ENCODE data around the gene BRD4. TPM values are rescaled to one million over a fixed set of nuclear protein-coding genes. Genes with fewer than 3 reads are reported as not detected.

The BRD4 gene
- total RNA-seq, 6 donors from 2014 or later = 41.9 to 117 (median 79.3) TPM

DNA sequence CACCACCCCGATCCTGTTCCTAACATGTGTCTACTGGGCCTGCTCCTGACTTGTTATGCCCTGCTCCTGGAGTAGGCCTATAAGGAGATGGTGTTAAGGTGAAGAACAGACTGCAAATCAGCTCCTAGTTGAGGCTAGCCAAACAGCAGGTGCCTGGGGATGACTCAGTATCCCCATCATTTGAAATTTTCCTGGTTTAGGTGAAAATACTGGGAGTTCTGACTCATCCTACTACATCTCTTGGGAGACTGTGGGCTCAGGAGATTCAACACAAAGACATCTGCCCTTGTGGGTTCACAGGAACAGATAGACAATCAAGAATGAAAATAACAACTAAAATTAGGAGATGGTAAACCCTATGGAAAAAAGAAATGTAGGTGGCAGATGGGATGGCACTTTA lies 41.2 kb downstream of the BRD4 start:
- H3K9me3 ChIP-seq = no peaks in the 10 kb centered on the region
- TF ChIP-seq POLR2AphosphoS5 (IDR thresholded peaks at IDR 0.05) (no peak), POLR2A (IDR thresholded peaks at IDR 0.05) (no peak), EP300 (IDR thresholded peaks at IDR 0.05) (no peak), CTCF (IDR thresholded peaks at IDR 0.05) (no peak)
- no peak overlapping the region for H3K27ac ChIP-seq
- H3K4me1 ChIP-seq = peaks cover 95 to 100% (median 98%) of the 10 kb centered on the region in 4 donors
- no peak for ATAC-seq (ENCODE audit: low FRiP score in 2 of 2)
- 71 to 85% methylated on average over 1 of the region's 1 CpG for WGBS, 2 donors
- no peak for DNase-seq
- peaks cover 0 to under 1% (median 0%) of the 10 kb centered on the region in 4 donors for H3K36me3 ChIP-seq
- H3K27me3 ChIP-seq = no peaks in the 10 kb centered on the region
- H3K4me3 ChIP-seq = no peak overlapping the region

DNA sequence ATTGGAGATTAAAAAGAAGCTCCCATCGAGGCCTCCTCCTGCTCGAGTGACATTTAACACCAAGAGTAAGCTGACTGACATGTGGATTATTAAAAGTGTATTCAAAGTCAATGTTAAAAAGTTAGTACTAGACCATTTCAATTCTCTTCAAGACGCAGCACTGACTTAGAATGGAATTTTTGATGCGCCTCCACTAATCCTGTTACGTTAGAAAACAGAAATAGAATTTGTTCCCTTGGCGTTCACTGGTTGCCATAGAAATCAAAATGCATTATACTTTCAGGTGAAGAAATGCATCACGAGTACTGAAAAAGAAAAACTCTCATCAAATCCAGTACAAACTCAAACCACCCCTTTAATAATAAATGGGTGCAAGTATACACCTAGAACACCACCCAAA lies 42.2 kb downstream of the BRD4 start:
- Histone ChIP-seq H3K36me3 (no peaks in the 10 kb centered on the region), H3K4me1 (peaks cover 97 to 100% (median 98%) of the 10 kb centered on the region in 4 donors), H3K27ac (peak overlapping the region in 1 of 4 donors; percentile 49), H3K27me3 (no peaks in the 10 kb centered on the region), H3K9me3 (no peaks in the 10 kb centered on the region), H3K4me3 (no peak overlapping the region)
- 62 to 76% methylated on average over 7 of the region's 7 CpGs for WGBS, 2 donors
- TF ChIP-seq POLR2A (IDR thresholded peaks at IDR 0.05) (no peak), CTCF (IDR thresholded peaks at IDR 0.05) (no peak), POLR2AphosphoS5 (IDR thresholded peaks at IDR 0.05) (no peak), EP300 (IDR thresholded peaks at IDR 0.05) (no peak)
- no peak for ATAC-seq (ENCODE audit: low FRiP score in 2 of 2)
- DNase-seq = no peak

- H3K4me3 ChIP-seq = no peak overlapping the region
- TF ChIP-seq EP300 (IDR thresholded peaks at IDR 0.05) = no peak
- H3K36me3 ChIP-seq = no peaks in the 10 kb centered on the region
- ATAC-seq (ENCODE audit: low FRiP score in 2 of 2) (no peak), DNase-seq (peak in 1 of 2 donors; percentile 45)
- H3K4me1 ChIP-seq = peaks cover 97 to 100% (median 98%) of the 10 kb centered on the region in 4 donors
- H3K27ac ChIP-seq = peak overlapping the region in 1 of 4 donors; percentile 49
- 30 to 43% methylated on average over 3 of the region's 3 CpGs for WGBS, 2 donors
- no peaks in the 10 kb centered on the region for H3K27me3 ChIP-seq
- H3K9me3 ChIP-seq = no peaks in the 10 kb centered on the region
Observed at GRCh38 chr19:15289673-15290072, 42.7 kb downstream of the BRD4 start.

DNA sequence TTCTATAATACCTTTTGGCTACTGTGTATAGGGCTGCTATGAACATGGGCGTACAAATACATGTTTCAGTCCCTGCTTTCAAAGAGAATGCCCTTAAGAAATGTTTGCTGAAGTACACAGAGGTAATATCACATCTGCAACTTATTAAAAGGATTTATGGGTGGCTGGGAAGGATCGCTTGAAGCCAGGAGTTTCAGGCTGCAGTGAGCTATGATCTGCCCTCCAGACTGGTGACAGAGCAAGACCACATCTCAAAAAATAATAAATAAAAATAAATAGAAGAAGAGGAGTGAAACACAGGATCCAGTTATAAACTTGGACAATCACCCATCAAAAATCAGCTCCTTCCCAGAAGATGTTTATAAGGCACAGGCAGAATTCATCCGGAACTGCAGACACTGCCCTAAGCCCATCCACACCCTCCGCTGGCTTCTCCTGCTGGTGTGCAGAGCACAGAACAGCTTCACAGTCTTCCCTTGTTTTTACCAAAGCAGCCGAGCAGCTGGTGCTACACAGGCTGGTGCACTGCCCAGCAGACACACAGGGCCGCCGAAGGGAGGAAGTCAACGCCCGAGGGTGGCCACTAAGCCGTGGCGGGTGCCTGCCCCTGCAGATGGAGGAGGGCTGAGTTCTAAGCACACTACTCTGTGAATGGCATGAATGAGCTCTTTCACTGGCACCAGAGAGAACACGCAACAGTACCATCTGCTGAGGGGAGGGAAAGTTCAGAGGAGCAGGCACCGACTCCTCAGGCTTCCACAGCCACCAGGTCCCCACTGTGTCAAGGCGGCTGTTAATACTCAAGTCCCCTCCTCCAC lies 44.0 kb downstream of the BRD4 start:
- TF ChIP-seq CTCF (IDR thresholded peaks at IDR 0.05) (no peak), POLR2AphosphoS5 (IDR thresholded peaks at IDR 0.05) (no peak), EP300 (IDR thresholded peaks at IDR 0.05) (no peak)
- peaks cover 97 to 100% (median 98%) of the 10 kb centered on the region in 4 donors for H3K4me1 ChIP-seq
- H3K4me3 ChIP-seq = no peak overlapping the region
- no peaks in the 10 kb centered on the region for H3K36me3 ChIP-seq
- WGBS, 2 donors = 29 to 57% methylated on average over 7 to 14 of the region's 14 CpGs
- ATAC-seq (ENCODE audit: low FRiP score in 2 of 2) (peak; percentile 50 to 58), DNase-seq (peak in 1 of 2 donors; percentile 75)
- H3K9me3 ChIP-seq = no peaks in the 10 kb centered on the region
- H3K27ac ChIP-seq = peak overlapping the region in 3 of 4 donors; percentile 19 to 59 (median 44)
- H3K27me3 ChIP-seq = no peaks in the 10 kb centered on the region

GRCh38 chr19:15287496-15287895 lies 44.8 kb downstream of the BRD4 start:
- Histone ChIP-seq H3K36me3 (no peaks in the 10 kb centered on the region), H3K4me1 (peaks cover 98 to 100% (median 99%) of the 10 kb centered on the region in 4 donors), H3K27ac (peak overlapping the region in 1 of 4 donors; percentile 59), H3K4me3 (no peak overlapping the region), H3K9me3 (no peaks in the 10 kb centered on the region), H3K27me3 (no peaks in the 10 kb centered on the region)
- TF ChIP-seq EP300 (IDR thresholded peaks at IDR 0.05) = no peak
- TF ChIP-seq POLR2AphosphoS5 (IDR thresholded peaks at IDR 0.05) = no peak
- no peak for TF ChIP-seq POLR2A (IDR thresholded peaks at IDR 0.05)
- TF ChIP-seq CTCF (IDR thresholded peaks at IDR 0.05) = no peak
- no peak for DNase-seq
- 76 to 79% methylated on average over 10 of the region's 10 CpGs for WGBS, 2 donors
- ATAC-seq (ENCODE audit: low FRiP score in 2 of 2) = no peak

Measured in upper lobe of left lung (tissue), 6 donors.